ENCODE measurements around the gene ZNF57.
"Not testable (repeated sequence)": the region's sequence is repeated elsewhere in the genome, so short reads cannot be mapped to it uniquely, and the experiment has no call there.

Gene ZNF57

GRCh38 chr19:2896694-2897093 lies 4.0 kb upstream of the ZNF57 start:
- DNase-seq (ENCODE audit: low read depth in 4 of 4, low spot score in 1 of 4) = no peak

- DNase-seq (ENCODE audit: low read depth in 4 of 4, low spot score in 1 of 4) = no peak
These were observed 2.0 kb downstream of the ZNF57 start for GRCh38 chr19:2902590-2903218.

GRCh38 chr19:2903326-2903725 lies 2.6 kb downstream of the ZNF57 start:
- not testable (repeated sequence) for DNase-seq (ENCODE audit: low read depth in 4 of 4, low spot score in 1 of 4)

- DNase-seq (ENCODE audit: low read depth in 4 of 4, low spot score in 1 of 4) = no peak
These were observed 5.3 kb downstream of the ZNF57 start for GRCh38 chr19:2905918-2906519.

- no peak for DNase-seq (ENCODE audit: low read depth in 4 of 4, low spot score in 1 of 4)
These were observed 6.0 kb downstream of the ZNF57 start for GRCh38 chr19:2906631-2907195.

- peak in 1 of 4 experiments; percentile 17 for DNase-seq (ENCODE audit: low read depth in 4 of 4, low spot score in 1 of 4)
These were observed 11.6 kb downstream of the ZNF57 start for GRCh38 chr19:2912306-2912705.

GRCh38 chr19:2917275-2918184 lies 16.8 kb downstream of the ZNF57 start:
- DNase-seq (ENCODE audit: low read depth in 4 of 4, low spot score in 1 of 4) = no peak

GRCh38 chr19:2922987-2923386 lies 22.3 kb downstream of the ZNF57 start:
- no peak for DNase-seq (ENCODE audit: low read depth in 4 of 4, low spot score in 1 of 4)

GRCh38 chr19:2923510-2923909 lies 22.8 kb downstream of the ZNF57 start:
- DNase-seq (ENCODE audit: low read depth in 4 of 4, low spot score in 1 of 4) = no peak

GRCh38 chr19:2926341-2927031 lies 25.8 kb downstream of the ZNF57 start:
- no peak for DNase-seq (ENCODE audit: low read depth in 4 of 4, low spot score in 1 of 4)

- no peak for DNase-seq (ENCODE audit: low read depth in 4 of 4, low spot score in 1 of 4)
These were observed 26.3 kb downstream of the ZNF57 start for GRCh38 chr19:2927032-2927430.

- DNase-seq (ENCODE audit: low read depth in 4 of 4, low spot score in 1 of 4) = no peak
These were observed 32.8 kb downstream of the ZNF57 start for GRCh38 chr19:2933490-2933910.

- DNase-seq (ENCODE audit: low read depth in 4 of 4, low spot score in 1 of 4) = not testable (repeated sequence)
These were observed 35.1 kb downstream of the ZNF57 start for GRCh38 chr19:2935863-2936262.

- DNase-seq (ENCODE audit: low read depth in 4 of 4, low spot score in 1 of 4) = no peak
These were observed 42.4 kb downstream of the ZNF57 start for GRCh38 chr19:2942928-2943640.

GRCh38 chr19:2944403-2944774 lies 43.7 kb downstream of the ZNF57 start:
- no peak for DNase-seq (ENCODE audit: low read depth in 4 of 4, low spot score in 1 of 4)

- DNase-seq (ENCODE audit: low read depth in 4 of 4, low spot score in 1 of 4) = peak; percentile 94 to 99 (median 97)
These were observed 44.2 kb downstream of the ZNF57 start, which contains the start of gene ZNF77 for GRCh38 chr19:2944775-2945574. Gene ZNF77 (minus strand): TSS chr19:2944971. CDS start chr19:2944840, 131 bp downstream.

- DNase-seq (ENCODE audit: low read depth in 4 of 4, low spot score in 1 of 4) = no peak
These were observed 45.0 kb downstream of the ZNF57 start for GRCh38 chr19:2945575-2946184.

GRCh38 chr19:2949939-2950285 lies 49.2 kb downstream of the ZNF57 start:
- peak in 1 of 4 experiments; percentile 8 for DNase-seq (ENCODE audit: low read depth in 4 of 4, low spot score in 1 of 4)
